HG03558 (cell line): ENCODE results near the gene TPSG1.

Experiments used
- ATAC-seq: cut with Tn5 transposase; IDR thresholded peaks from one replicate; pipeline ENCODE4 v1.9.1; 2021; ENCODE audit warnings: moderate number of reproducible peaks; ENCODE audit not compliant: unreplicated experiment; ENCODE audit errors: extremely low read depth

Gene TPSG1

DNA sequence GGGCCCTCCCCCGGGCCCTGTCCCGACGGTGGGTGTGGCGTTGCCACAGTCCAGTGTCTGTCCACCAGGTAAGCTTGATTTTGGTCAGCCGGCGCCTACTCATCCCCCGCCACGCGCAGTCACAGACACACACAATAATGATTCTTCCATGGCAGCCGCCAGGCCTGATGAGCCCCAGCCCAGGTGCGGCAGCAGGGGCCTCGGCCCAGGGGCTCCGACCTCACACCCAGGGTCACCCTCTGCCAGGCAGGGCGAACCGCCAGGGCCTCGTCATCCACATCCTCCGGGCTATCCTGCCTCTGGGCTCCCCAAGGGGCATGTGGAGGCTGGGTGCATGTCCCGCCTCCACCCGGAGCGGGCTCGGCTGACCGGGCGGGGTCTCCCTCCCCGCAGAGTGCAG, 7.5 kb downstream of the TPSG1 start:
- ATAC-seq = no peak

- ATAC-seq = no peak
Measured at GRCh38 chr16:1216681-1217400, 8.2 kb downstream of the TPSG1 start.

DNA sequence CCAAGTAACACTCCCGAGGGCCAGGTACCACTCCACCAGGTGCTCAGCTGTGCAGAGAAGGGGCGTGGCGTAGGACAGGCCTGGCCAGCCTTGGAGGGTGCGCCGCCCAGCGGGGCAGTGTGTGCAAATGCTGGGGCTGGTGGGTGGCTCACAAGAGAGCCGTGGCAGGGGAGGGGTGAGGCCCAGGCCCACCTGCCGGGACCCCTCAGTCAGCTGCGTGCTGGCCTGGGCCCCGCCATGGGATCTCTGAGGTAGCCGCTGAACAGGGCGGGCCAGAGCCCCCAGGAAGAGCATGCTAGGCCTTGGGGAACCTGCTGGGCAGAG, 8.8 kb downstream of the TPSG1 start:
- ATAC-seq = no peak

DNA sequence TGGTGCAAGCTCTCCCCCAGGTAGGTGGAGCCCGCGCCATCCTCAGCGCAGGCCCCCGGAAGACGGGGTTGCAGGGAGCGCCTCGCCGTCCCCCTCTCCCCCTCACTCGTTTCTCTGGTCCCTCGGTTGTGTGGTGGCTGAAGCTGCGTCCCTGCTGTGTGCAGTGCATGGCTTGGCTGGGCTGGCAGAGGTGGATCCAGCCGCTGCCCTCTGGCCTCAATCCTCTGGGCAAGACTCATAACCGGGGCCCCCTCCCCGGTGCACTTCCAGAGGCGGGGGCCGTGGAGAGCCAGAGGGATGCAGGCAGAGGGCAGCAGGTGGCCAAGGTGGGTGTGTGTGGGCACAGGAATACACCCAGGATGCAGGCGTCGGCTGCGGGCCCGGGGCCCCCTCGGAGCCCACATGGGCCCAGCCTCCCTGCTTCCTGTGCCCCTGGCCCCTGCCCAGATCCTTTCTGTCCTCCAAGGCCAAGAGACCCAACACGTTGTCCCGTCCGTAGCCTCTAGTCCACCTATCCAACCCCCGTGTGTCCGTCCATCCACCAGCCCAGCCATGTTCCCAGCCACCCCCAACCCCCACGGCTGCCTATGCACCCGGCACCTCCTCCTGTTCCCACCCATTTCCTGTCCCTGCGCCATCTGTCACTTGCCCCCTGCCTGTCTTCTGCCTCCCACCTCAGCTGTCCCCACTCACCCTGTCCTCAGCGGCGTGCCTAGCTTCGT, 9.3 kb downstream of the TPSG1 start:
- no peak for ATAC-seq

- ATAC-seq = no peak
Measured at GRCh38 chr16:1214719-1215118, 10.3 kb downstream of the TPSG1 start.

DNA sequence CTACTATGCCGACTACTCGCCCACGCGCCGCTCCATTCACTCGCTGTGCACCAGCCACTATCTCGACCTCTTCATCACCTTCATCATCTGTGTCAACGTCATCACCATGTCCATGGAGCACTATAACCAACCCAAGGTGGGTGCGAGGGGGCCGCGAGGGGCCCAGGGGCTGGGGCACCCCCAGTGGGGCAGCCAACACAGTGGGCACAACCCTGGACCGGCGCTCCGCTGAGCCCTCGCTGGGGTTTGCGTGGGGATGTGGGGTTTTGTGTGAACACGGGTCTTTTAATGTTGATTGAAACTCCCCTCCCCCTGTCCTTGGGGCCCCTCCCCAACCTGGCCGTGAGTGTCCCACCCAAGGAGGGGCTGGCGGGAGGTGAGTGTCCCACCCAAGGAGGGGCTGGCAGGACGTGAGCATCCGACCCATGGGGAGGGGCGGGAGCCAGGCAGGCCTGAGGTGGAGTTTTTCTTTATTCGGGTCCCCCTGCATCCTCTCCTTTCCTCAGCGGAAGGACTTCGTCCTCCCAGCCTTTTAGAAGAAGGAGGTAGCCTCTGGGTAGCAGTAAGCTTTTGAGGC, 11.2 kb downstream of the TPSG1 start:
- ATAC-seq = no peak

DNA sequence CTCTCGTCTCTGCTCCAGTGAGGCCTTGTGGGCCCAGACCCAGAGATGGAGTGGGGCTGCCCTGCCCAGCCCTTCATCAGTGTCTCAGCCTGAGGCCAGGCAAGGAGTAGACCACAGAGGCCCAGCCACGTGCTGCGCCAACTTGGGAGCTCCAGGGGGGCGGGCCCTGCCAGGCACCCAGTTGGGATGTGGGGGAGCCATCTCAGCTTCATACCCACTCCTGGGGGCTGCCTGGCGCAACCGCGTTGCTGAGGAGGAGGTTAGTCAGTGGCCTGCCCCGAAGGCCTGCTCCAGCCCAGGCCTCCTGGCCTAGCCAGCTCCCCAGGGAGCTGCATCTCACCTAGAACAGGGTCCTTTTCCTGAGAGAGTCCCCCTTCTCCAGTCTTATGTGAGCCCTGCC, 11.8 kb downstream of the TPSG1 start:
- no peak for ATAC-seq

GRCh38 chr16:1212616-1213194, 12.4 kb downstream of the TPSG1 start:
- ATAC-seq = no peak

DNA sequence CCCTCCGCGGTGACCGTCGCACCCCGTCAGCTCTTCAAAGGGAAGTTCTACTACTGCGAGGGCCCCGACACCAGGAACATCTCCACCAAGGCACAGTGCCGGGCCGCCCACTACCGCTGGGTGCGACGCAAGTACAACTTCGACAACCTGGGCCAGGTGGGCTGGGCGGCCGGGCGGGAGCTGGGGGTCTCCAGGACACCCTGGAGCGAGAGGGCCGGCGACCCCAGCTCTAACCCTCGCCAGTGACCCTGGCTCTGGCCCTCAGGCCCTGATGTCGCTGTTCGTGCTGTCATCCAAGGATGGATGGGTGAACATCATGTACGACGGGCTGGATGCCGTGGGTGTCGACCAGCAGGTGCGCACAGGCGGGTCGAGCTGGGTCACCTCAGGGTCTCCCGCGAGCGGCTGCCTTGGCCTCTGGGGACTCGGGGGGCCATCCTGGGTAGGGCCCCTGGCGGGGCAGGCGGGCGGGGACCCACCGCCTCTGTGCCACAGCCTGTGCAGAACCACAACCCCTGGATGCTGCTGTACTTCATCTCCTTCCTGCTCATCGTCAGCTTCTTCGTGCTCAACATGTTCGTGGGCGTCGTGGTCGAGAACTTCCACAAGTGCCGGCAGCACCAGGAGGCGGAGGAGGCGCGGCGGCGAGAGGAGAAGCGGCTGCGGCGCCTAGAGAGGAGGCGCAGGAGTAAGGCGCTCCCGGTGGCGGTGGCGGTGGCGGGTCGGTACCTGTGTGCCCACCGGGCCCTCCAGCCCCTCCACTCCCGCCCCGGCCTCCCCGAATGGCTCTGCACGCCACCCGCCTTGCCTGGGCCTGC, 13.4 kb downstream of the TPSG1 start:
- ATAC-seq = no peak

- no peak for ATAC-seq
Measured at GRCh38 chr16:1210461-1210860, 14.6 kb downstream of the TPSG1 start.

GRCh38 chr16:1209081-1209480, 16.0 kb downstream of the TPSG1 start:
- no peak for ATAC-seq

GRCh38 chr16:1208239-1208830, 16.7 kb downstream of the TPSG1 start:
- no peak for ATAC-seq

DNA sequence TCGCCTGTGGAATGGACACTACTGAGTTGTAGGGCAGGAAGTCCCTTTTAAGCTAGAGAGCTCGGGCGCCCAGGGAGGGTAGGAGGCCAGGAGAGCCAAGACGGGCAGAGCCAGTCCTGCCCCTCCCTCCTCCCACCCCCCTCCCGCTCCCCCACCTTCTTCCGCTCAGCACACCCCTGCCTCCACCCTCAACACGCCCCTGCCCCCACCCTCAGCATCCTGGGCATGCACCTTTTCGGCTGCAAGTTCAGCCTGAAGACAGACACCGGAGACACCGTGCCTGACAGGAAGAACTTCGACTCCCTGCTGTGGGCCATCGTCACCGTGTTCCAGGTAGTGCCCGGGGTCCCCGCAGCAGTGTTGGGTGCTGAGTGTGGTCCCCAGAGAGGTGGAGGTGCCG, 18.3 kb downstream of the TPSG1 start:
- no peak for ATAC-seq

DNA sequence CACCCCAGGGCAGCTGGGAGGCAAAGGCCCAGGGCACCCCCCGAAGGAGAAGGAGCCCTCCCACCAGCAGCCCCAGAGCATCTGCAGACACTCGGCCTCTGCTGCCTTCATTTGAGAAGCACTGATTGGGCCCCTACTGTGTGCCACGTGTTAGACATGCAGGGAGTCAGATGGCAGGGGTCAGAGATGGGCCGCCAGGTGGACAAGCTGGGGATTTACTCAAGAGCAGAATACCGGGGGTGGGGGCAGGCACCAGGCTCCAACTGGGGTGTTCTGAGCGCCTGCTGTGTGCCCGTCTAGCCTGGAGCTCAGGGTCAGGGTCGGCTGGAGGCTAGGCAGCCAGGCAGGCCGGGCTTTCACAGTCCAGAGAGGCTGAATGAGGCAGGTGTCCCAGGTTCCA, 18.7 kb downstream of the TPSG1 start:
- no peak for ATAC-seq

GRCh38 chr16:1204933-1205332, 20.1 kb downstream of the TPSG1 start:
- ATAC-seq = no peak

DNA sequence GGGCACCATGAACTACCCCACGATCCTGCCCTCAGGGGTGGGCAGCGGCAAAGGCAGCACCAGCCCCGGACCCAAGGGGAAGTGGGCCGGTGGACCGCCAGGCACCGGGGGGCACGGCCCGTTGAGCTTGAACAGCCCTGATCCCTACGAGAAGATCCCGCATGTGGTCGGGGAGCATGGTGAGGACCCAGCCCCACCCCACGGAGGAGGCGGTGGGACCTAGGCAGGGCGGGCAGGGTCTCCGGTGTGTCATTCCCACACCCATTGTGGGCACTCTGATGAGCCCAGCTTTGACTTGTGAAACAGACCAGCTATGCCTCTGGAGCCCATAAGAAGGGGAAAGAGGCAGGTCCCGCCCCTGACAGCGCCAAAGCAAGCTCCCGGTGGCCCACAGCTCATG, 22.8 kb downstream of the TPSG1 start:
- ATAC-seq = no peak

GRCh38 chr16:1201444-1201843, 23.6 kb downstream of the TPSG1 start:
- no peak for ATAC-seq

- ATAC-seq = no peak
Measured at GRCh38 chr16:1200014-1200627, 24.9 kb downstream of the TPSG1 start.

- no peak for ATAC-seq
Measured at GRCh38 chr16:1199347-1200013, 25.6 kb downstream of the TPSG1 start.
